ENCODE results near the gene ARX.

The ARX gene

DNA sequence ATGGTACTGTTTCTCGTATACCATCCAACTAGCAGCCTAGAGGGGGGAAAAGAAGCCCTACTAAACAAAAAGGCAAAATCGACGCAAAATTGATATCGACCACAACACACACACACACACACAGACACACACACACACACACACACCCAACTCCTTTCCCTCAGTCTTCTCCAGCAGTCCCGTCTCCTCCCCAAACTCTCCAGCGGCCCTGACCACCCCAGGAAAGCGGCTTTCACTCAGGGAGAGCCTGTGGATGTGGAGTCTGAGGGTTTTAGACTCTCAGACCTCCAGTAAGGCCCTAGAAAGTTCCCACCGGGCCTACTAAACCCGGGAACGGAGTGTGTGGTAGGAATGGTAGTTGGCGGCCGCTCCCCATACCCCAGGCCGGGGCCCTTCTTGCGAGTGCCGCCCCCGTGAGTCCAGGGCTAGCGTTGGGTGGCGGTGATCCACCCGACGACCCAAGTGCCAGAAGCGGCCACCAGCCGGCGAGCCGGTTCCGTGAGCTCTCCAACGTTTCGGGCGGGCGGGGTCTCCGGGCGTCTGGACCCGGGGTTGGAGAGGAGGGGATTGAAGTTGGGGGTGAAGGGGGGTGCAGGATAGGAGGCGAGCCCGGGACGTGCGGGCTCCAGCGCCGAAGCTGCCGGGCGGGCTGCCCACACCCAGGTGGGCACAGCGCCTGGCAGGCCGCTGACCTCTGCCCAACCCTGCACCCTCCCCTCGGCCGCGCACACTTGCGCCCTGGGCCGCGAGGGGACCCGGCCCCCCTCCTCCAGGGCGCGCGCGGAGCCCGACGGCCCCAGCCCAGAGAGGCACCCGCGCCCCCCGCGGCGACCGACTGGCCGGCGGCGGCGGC lies 13.7 kb downstream of the ARX start:
- DNase-seq (ENCODE audit: low read depth) = no peak

DNA sequence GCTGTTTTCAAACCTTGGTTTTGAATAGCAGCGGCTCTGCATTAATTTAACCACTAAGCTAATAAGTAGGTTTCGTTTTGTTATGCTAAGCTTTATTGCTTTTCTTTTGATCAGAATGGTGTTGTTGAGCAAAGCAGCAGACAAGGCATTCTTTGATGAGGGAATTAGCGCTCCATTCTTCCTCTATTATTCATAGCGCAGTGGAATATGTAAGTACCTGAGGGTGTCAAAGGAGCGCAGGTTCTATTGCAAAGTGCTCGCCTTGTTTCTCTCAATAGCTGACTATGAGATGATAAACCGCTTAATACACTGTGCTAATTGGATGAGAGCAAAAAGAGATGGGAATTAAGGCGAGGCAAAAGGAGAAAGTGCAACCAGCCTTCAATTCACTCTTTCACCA lies 16.3 kb downstream of the ARX start:
- DNase-seq (ENCODE audit: low read depth) = no peak

DNA sequence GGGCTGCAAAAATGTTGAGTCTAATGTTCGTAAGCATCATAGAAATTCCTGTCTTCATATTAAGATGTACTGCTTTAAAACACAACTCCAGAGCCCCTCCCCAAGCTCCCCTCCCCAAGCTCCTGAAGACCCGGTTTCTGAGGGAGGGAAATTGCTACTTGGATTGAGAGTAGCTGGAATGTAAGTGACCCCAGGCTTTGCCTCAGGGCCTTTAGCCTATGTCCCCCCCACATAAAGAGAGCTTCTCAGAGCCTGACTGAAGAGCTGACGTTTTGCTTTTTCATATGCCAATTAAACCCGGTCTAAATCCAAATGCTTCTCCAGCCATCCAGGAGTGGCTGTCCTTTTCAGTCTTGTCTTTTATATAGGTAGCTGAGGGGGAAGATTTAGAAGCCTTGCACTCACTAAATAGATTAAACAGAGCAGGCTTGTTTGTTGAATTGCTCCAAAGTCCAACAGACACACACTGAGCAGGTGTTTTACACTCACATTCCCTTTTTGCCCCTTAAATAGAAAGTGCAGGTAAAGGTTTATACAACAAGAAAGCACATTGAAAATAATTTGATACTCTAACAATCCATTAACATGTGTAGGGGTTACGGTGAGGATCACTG lies 19.6 kb downstream of the ARX start:
- no peak for DNase-seq (ENCODE audit: low read depth)

DNA sequence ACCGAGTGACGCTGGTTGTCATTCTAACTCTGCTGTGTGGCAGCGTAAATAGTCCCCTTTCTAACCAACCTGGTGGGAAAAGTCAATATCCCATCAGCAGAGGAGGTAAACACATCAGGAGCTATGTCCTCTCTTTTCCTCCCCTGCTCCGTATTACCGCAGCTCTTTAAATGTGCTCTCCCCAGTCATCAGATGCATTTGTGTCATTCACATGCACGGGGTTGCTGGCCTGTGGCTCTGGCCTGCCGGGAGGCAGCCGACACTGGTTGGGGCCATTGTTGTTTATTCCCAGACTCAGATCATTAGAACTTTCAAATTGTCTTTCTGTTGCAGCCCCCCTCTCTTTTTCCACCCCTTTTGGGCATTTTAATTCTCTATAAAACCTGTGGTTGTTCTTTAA lies 21.9 kb downstream of the ARX start:
- DNase-seq (ENCODE audit: low read depth) = no peak

DNA sequence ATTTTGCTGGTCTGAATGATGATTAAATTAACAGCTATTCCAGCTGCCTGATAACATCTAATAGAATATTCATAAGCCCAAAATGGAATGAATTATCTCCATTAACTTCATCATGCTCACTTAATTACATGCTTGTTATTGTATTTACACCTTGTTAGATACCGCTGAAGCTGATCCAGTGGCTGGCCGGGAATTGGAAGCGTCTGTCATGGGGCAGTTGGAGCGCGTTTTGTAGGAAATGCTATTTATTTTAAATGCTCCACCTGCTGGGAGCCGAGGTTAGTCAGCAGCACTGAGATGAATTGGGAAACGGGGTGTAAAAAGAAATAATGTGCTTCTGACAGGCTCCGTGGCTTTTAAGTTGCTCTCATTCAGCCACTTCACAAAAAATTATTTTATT lies 25.2 kb downstream of the ARX start:
- no peak for DNase-seq (ENCODE audit: low read depth)

DNA sequence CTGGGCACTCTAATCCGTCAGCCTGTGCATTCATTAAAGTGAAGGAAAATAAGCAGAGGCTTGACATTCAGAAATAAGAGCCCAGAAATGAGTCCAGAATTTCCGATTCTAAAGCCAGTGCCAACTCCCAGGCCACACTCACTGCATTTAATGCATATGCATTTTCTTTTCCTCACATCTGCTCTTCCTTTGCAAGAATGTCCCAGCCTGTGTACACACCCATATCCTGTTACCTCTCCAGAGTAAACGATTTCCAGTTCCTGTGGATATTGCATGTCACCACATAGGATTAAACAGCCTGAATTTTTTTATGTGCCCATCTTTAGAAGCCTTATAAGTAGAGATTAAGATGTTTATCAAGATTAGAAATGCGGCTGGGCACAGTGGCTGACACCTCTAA lies 27.5 kb downstream of the ARX start:
- no peak for DNase-seq (ENCODE audit: low read depth)

DNA sequence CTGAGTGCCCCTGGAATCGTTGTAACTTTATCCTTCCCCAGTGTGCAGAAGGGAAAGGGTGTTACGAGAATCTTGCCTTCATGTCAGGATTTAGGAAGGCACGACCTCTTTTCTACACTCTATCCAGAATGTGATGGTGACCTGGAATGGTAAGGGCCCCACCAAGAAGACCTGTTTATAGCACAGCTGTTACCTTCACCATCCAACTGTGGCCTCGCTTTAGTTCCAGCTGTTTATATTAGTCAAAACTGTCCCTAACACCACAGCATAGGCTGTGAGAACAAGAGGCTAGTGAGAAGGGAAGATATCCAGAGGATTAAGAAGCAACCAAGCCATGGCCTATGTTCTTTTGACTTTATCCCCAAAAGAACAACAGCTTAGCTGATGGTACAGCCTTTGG lies 28.0 kb downstream of the ARX start:
- DNase-seq (ENCODE audit: low read depth) = no peak

DNA sequence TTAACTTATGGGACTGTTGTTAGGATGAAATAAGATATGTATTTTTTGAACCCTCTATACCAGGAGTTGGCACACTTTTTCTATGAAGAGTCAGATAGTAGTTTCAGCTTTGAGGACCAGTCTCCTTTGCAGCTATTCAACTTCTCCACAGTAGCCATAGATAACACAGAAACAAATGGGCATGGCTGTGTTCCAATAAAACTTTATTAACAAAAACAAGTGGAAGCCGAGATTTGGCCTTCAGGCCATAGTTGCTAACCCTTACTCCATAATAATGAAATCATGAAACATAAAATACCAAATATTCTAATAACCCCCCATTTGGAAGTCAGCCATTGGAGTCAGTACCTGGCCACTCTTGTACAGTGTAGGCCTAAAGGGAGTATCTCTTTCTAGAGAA lies 30.6 kb downstream of the ARX start:
- DNase-seq (ENCODE audit: low read depth) = no peak

DNA sequence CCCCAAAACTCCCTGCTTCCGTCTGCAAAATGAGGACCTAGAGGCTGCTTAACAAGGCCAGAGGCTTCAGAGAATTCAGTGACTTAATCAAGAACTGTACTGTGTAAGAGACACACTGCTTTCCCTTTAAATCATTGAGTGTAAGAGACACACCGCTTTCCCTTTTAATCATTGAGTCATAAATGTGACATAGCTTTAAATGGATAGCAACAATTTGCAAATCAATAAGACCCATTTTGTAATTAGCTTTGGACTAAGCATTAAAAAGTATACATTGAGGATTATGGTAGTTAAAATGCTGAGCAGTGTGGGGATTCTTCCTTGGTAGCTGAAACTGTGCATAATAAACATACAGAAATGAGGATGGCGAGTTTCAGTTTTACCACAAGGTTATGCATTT lies 31.8 kb downstream of the ARX start:
- DNase-seq (ENCODE audit: low read depth) = no peak

DNA sequence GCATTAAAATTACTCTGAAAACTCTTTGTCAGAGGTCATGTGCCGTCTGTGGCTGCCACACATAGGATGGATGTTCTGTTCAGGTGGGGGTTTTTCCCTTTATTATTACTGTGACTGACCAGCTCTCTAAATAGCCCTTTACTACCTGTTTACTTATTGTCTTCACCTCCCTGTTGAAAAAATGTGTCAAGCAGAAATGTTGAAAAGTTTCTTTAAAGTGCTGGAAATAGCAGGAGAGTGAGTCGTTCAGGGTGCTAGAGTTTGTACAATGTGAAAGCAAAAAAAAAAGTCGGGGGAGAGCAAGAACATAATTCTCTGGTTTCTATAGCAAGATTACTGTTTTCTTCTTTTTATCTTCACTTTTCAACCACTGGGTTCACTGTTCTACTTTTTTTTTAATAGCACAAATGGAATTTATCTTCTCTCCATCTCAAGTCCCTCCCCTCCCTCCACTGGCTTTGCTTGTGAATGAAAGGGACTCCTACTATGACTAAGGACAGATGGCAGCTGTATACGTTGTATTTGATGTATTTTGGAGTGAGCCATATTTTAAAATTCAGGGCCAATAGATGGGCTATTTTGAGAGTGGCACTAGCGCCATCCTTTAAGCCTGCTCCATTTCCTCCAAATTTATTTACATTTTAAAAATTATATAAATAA lies 33.3 kb downstream of the ARX start:
- DNase-seq (ENCODE audit: low read depth) = no peak

DNA sequence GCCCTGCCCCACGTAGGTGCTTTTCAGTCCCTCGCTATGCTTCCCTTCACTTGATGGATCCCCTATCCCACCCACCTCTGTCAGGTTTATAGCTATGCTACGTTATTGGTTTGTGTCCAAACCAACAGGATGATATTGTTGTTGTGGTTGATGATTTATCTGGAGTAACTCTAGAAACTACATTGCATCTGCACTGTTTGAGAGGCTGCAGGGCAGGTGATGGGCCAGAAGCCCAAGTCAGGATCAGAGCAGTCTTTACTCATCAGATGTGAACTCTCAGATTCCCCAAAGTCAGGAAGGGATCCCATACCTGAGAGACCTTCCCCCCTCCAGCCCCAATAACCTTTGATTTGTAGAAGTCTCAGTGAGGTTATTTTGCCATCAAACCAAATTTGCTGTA lies 34.7 kb downstream of the ARX start:
- no peak for DNase-seq (ENCODE audit: low read depth)

DNA sequence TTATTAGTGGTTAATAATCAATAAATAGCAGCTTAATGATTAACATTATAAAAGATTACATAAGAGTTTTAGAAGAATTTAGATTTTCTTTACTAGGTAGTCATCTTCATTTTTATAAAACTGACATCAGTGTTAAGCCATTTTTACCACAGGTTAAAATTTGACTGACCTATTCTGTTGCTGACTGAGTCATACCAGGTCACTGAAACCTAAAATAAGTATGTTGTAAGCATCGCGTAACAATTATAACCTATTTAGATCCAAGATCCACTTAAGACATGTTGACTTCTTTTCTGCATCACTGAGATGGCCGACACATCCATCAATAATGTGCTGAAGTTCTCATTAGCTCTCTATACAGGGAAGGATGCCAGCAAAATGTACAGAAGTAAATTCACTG lies 36.7 kb downstream of the ARX start:
- no peak for DNase-seq (ENCODE audit: low read depth)

DNA sequence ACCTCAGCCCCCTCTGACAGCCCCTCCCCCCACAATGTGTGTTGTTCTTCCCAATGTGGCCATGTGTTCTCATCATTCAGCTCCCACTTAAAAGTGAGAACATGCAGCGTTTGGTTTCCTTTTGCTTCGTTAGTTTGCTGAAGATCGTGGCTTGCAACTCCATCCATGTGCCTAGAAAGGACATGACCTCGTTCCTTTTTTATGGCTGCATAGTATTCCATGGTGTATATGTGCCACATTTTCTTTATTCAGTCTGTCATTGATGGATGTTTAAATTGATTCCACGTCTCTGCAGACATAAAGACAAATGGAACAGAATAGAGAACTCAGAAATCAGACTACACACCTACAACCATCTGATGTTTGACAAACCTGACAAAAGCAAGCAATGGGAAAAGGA lies 46.0 kb downstream of the ARX start:
- no peak for DNase-seq (ENCODE audit: low read depth)

DNA sequence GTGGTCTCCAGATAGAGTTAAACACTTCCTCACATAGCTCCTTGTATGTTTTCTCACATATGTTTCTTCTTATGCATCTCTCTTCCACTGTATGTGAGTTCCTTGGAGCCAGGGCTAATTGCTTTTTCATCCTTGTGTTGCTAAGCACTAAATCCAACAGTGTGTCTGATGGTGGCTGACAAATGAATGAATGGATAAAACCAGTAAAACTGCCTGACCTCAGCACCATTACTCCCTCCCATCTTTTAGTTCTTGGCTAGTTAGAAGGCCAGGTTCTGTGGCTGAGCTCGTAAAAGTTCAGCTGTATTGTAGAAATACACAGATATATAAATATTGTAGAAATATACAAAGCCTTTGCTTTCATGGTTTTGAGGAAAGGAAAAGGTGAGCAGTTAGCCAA lies 50.4 kb downstream of the ARX start:
- DNase-seq (ENCODE audit: low read depth) = no peak

DNA sequence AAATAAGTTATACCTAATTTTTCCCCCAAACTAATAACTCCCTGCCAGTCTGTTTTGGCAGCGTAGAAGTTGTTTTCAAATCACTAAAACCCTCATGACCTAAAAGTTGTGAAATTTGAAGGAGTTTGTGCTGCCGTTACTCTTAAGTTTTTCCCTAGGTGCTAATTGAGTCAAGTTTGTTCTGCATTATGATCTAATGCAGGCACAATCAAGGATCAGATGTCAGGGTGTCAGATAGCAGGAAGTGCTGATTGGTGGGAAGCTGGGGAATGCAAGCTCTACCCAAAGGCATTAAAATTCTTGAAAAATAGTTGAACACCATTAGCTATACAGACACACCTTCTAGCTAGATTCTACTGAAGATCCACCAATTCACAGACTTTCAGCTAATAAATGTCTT lies 51.9 kb downstream of the ARX start:
- no peak for DNase-seq (ENCODE audit: low read depth)

DNA sequence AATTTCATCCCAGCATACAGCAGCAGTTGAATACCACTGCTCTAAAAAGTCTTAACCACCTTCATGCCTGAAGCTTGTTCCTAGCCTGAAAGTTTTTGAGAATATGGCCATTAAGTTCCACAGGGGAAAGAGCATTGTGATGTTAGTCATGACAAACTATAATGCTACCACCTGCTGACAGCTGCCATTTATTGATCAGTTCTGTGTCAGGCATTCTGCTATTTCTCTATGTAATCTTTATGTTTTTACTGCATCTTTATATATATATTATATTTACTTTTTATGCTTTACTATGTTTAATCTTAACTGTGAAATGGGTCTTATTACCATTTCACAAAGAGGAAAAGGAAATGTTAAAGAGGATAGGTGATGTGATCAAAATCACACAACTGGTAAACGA lies 54.0 kb downstream of the ARX start:
- no peak for DNase-seq (ENCODE audit: low read depth)

DNA sequence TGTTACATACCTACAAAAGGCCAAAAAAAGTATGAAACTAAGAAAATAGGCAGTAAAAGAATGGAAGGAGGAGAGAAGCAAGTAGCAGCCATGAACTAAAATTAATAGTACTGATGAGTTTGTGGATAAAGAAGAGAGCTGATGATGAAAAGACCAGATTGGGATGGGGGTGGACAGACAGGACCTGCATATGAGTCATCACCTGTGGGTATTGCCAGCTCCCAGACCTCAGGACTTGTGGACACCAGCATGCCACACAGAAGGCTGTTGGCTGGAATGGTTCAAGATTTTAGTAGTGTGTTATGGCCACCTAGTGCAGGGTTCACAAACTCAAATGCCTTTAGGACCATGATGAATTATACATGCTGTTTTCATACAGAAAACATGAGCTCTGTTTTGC lies 58.9 kb downstream of the ARX start:
- no peak for DNase-seq (ENCODE audit: low read depth)

DNA sequence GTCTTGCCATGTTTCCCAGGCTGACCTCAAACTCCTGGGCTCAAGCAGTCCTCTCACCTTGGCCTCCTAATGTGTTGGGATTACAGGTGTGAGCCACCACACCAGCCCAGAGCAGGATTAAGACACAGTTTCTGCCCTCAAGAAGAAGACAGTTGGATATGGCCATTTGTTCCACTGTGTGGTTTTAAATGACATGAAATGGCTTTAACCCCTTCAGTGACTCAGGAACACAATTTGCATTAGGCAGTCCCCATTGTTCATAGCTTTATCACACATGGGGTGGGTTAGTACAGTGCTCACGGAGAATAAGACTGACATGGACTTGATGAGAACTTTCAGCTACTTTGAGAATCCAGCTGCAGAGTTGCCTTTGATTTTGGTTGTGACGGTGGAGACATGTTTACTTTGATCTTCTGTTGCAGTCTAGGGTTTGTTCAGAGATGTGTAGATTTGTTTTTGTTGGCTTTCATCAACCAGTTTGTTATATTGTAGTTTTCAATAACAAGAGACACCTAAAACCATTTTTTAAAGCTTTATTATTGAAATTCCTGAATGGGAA lies 60.3 kb downstream of the ARX start:
- no peak for DNase-seq (ENCODE audit: low read depth)

DNA sequence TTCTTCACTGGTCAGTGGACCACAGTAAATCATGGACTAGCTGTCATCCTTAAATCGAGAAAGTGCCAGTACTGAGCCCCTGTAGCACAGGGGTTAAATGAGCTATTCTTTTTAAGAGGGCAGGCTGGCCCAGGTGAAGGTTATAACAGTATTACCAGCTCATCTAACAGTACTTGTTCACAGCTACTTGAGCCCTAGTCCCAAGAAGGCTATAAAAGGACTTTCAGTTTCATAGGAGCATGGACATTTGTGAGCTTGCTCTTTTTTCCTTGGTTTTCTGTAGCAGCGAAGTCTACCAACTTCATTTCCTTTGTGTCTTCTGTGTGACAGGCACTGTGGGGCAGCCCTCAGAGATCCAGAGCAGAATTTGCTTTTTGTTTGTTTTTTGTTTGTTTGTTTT lies 61.0 kb downstream of the ARX start:
- DNase-seq (ENCODE audit: low read depth) = no peak

Measured in stimulated activated CD4-positive, alpha-beta T cell treated with anti-CD3 and anti-CD28 coated beads, Interleukin-2, amount 100 ng/mL, for 4 hours (primary cell).